CD4-positive, alpha-beta T cell (primary cell): ENCODE measurements around the gene NBEAL2. TPM values are rescaled to one million over a fixed set of nuclear protein-coding genes. Genes with fewer than 3 reads are reported as not detected.
A peak's percentile ranks its signal among the peaks of the same experiment; 100 is the strongest.

Experiments used
- ATAC-seq: fragments of 200-7000 bp; cut with Tn5 transposase; one replicate; pipeline ENCODE4 v1.10.0; 2022; ENCODE audit warnings: mild to moderate bottlenecking; ENCODE audit not compliant: poor library complexity
- CTCF ChIA-PET: fragments of 350-600 bp; sonication (Branson Sonifier 250); formaldehyde crosslinking; loops from one replicate; lab custom pipeline; 2021; ENCODE audit warnings: antibody characterized with exemption, inconsistent platforms; lab: Charles Lee
- POLR2A ChIA-PET: fragments of 350-600 bp; sonication (Branson Sonifier 250); formaldehyde crosslinking; loops from one replicate; lab custom pipeline; 2021; ENCODE audit warnings: antibody characterized with exemption, inconsistent platforms; lab: Charles Lee
- DNase-seq, 14 experiments: peaks; one replicate each; pipeline ENCODE4 v3.0.0-alpha.2; 2013 to 2020; ENCODE audit warnings: mixed read lengths in 2 of 14
- H3K27ac ChIP-seq, 2 donors: one replicate each; pipeline versions ENCODE4 v1.5.1 to v1.7.0; 2013; ENCODE audit warnings: low read length in 2 of 2, low read depth in 1 of 2, mild to moderate bottlenecking in 1 of 2
- H3K27me3 ChIP-seq, 2 experiments: 1 replicate in 1 of 2; 2 replicates in 1 of 2; pipeline versions ENCODE4 v1.6.1 to v1.7.0; 2013; ENCODE audit warnings: low read length in 2 of 2, control low read depth in 1 of 2, mild to moderate bottlenecking in 1 of 2, moderate library complexity in 1 of 2; ENCODE audit not compliant: insufficient read depth in 2 of 2, control insufficient read depth in 1 of 2
- H3K36me3 ChIP-seq: one replicate; pipeline ENCODE4 v1.6.1; 2013; ENCODE audit warnings: low read length, control low read depth; ENCODE audit not compliant: insufficient read depth
- H3K4me1 ChIP-seq: one replicate; pipeline ENCODE4 v1.6.1; 2013; ENCODE audit warnings: low read length, control low read depth; ENCODE audit not compliant: insufficient read depth
- H3K4me3 ChIP-seq: one replicate; pipeline ENCODE4 v1.5.1; 2013; ENCODE audit warnings: mild to moderate bottlenecking, low read length, moderate library complexity
- H3K9me3 ChIP-seq, 2 experiments: 1 replicate in 1 of 2; 2 replicates in 1 of 2; pipeline versions ENCODE4 v1.6.1 to v1.7.0; 2013; ENCODE audit warnings: low read length in 2 of 2, mild to moderate bottlenecking in 2 of 2, control low read depth in 1 of 2, moderate library complexity in 1 of 2; ENCODE audit not compliant: control insufficient read depth in 1 of 2, insufficient read depth in 1 of 2
- H3K27ac Mint-ChIP-seq: one replicate; pipeline ENCODE4 v1.8.0; 2020; ENCODE audit warnings: mixed read lengths
- H3K27me3 Mint-ChIP-seq: one replicate; pipeline ENCODE4 v1.8.0; 2021; ENCODE audit warnings: mixed read lengths
- H3K36me3 Mint-ChIP-seq: one replicate; pipeline ENCODE4 v1.8.0; 2021; ENCODE audit warnings: low read depth, mixed read lengths
- H3K4me1 Mint-ChIP-seq: one replicate; pipeline ENCODE4 v1.8.0; 2021; ENCODE audit warnings: low read depth, mixed read lengths
- H3K4me3 Mint-ChIP-seq: one replicate; pipeline ENCODE4 v1.8.0; 2020; ENCODE audit warnings: mild to moderate bottlenecking, mixed read lengths
- H3K9me3 Mint-ChIP-seq: one replicate; pipeline ENCODE4 v1.8.0; 2020; ENCODE audit warnings: mixed read lengths
- CTCF ChIP-seq: fragments of 200-600 bp; IDR thresholded peaks from one replicate; pipeline ENCODE4 v1.8.0; 2022; ENCODE audit warnings: antibody characterized with exemption, mild to moderate bottlenecking
- intact Hi-C, 2 experiments: fragments of 100-400 bp; cut with DNase I in 1 of 2; cut with micrococcal nuclease in 1 of 2; formaldehyde crosslinking; loops; one replicate each; pipeline versions ENCODE4 v1.15.1 to v1.9.0; 2023 to 2025; cut with DNase I, micrococcal nuclease
- total RNA-seq, 174 experiments: library from RNA in 2 of 174; stranded (reverse) in 2 of 174; gene quantifications; one replicate each; pipeline ENCODE4 v1.2.3 and lab custom pipeline; 2021 to 2026

The NBEAL2 gene
- total RNA-seq, 2 experiments from 2014 or later, result 163 to 170 TPM

DNA sequence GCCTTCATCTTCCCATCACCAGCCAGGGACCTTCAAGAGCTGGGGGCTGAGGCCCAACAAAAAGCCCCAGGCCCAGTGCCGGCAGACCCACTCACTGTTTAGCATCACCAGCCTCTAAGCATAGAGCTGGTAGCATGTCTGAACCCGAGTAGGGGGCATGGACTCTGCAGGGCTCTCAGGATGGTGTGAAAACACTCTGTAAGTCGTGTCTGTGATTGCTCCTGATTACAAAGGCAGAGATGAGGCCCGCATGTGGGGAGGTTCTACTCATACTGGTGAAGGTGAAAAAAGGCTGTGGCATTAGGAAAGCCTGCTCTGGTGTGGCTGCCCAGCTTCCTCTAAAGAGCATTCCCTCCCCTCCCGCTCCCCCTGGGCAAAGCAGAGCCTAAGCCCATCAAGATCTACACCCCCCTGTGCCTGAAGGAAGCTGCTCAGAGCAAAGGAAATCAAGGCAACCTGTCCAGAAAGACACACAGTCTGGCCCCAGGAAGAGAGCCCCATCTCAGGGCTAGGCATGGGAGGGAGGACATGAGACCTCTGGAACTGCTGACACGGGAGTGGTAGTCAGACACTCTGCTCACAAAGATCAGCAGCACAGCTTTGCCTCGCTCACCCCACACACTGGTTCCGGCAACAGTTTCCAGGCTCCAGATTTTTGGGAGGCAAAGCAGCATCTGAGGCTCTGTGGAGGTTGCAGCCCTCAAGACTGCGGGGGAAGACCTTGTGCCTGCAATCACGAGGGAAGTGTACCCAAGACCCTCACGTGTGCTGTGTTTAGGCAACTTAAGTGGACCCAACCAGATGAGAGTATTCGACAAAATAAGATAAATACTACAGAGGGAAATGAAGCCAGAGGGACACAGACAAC lies 39.7 kb upstream of the NBEAL2 start:
- intact Hi-C loops, result loop anchor here in 1 of 2 experiments (10.0 kb wide), 1 partner anchor 115 kb away; no protein-coding TSS in a partner anchor

GRCh38 chr3:46942076-46942475 lies 37.4 kb upstream of the NBEAL2 start:
- Mint-ChIP-seq H3K36me3 (peaks cover 68% of the 10 kb centered on the region), H3K27me3 (no peaks in the 10 kb centered on the region), H3K4me1 (peaks cover 54% of the 10 kb centered on the region), H3K9me3 (no peaks in the 10 kb centered on the region), H3K27ac (peak overlapping the region; percentile 9), H3K4me3 (no peak overlapping the region)
- ChIA-PET CTCF (no interaction called here), POLR2A (no interaction called here)
- ATAC-seq (no peak), DNase-seq (no peak)
- Histone ChIP-seq H3K27me3 (no peaks in the 10 kb centered on the region), H3K9me3 (no peaks in the 10 kb centered on the region), H3K4me3 (no peak overlapping the region), H3K4me1 (peaks cover 56% of the 10 kb centered on the region), H3K27ac (no peak overlapping the region), H3K36me3 (peaks cover 69% of the 10 kb centered on the region)
- no peak for TF ChIP-seq CTCF
- intact Hi-C loops, result loop anchor here in 1 of 2 experiments (10.0 kb wide), 1 partner anchor 113 kb away; no protein-coding TSS in a partner anchor

More for the DNA sequence above, 39.7 kb upstream of the NBEAL2 start:
- DNase-seq (no peak), ATAC-seq (no peak)
- Histone ChIP-seq H3K27ac (no peak overlapping the region), H3K36me3 (peaks cover 74% of the 10 kb centered on the region), H3K4me3 (no peak overlapping the region), H3K27me3 (no peaks in the 10 kb centered on the region), H3K9me3 (no peaks in the 10 kb centered on the region), H3K4me1 (peaks cover 54% of the 10 kb centered on the region)
- H3K4me3 Mint-ChIP-seq, result no peak overlapping the region
- H3K4me1 Mint-ChIP-seq, result peaks cover 31% of the 10 kb centered on the region
- no peak overlapping the region for H3K27ac Mint-ChIP-seq
- ChIA-PET POLR2A (interaction anchor here (1.3 kb wide), 1 partner anchor 39 kb away, joined by 3 read pairs; the partner anchor contains the start of gene NBEAL2), CTCF (no interaction called here)
- no peaks in the 10 kb centered on the region for H3K9me3 Mint-ChIP-seq
- H3K36me3 Mint-ChIP-seq, result peaks cover 70% of the 10 kb centered on the region
- no peaks in the 10 kb centered on the region for H3K27me3 Mint-ChIP-seq
- TF ChIP-seq CTCF, result no peak

GRCh38 chr3:46942481-46943236 lies 36.8 kb upstream of the NBEAL2 start:
- intact Hi-C loops, result loop anchor here in 1 of 2 experiments (10.0 kb wide), 1 partner anchor 112 kb away; no protein-coding TSS in a partner anchor
- no peak for TF ChIP-seq CTCF
- ChIA-PET POLR2A (no interaction called here), CTCF (no interaction called here)
- Histone ChIP-seq H3K4me1 (peaks cover 62% of the 10 kb centered on the region), H3K27ac (no peak overlapping the region), H3K36me3 (peaks cover 63% of the 10 kb centered on the region), H3K4me3 (no peak overlapping the region), H3K27me3 (no peaks in the 10 kb centered on the region), H3K9me3 (no peaks in the 10 kb centered on the region)
- ATAC-seq (no peak), DNase-seq (no peak)
- Mint-ChIP-seq H3K27me3 (no peaks in the 10 kb centered on the region), H3K36me3 (peaks cover 70% of the 10 kb centered on the region), H3K9me3 (no peaks in the 10 kb centered on the region), H3K4me1 (peaks cover 59% of the 10 kb centered on the region), H3K4me3 (no peak overlapping the region), H3K27ac (peak overlapping the region; percentile 9)
